NCI-H510A (cell line): ENCODE measurements around the gene DEGS1.

Experiments
- DNase-seq: peaks from one replicate; lab custom pipeline; 2025; lab: John Stamatoyannopoulos, UW

The DEGS1 gene

DNA sequence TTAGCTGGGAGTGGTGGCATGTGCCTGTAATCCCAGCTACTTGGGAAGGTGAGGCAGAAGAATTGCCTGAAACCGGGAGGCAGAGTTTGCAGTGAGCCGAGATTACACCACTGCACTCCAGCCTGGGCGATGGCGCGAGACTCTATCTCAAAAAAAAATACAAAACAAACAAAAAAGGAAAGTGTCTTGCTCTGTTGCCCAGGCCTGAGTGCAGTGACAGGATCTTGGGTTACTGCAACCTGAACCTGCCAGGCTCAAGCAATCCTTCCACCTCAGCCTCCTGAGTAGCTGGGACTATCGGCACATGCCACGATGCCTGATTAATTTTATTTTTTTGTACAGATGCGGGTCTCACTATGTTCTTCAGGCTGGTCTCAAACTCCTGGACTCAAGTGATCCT is 33.3 kb downstream of the DEGS1 start:
- DNase-seq, result no peak

GRCh38 chr1:224217655-224218623 is 34.9 kb downstream of the DEGS1 start:
- DNase-seq, result no peak

DNA sequence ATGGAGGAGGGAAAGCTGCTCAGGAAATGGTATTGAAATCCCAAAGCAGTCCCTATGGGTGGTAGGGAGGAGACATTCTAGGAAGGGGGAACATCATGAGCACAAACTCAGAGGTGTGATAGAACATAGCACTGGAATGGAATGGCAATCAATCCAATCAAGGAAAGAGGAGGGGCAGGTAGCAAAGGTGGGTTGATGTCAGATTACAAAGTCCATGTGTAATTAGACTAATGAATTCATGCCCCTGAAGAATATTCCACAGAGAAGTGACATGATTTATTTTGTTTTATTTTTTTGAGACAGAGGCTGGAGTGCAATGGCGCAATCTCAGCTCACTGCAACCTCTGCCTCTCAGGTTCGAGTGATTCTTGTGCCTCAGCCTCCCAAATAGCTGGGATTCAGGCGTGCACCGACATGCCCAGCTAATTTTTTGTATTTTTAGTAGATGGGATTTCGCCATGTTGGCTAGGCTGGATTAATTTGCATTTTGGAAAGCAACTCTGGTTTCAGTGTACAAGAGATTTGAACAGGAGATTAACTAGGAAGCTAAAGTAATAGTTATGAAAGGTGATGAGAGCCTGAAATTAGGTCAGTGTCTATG is 36.1 kb downstream of the DEGS1 start:
- DNase-seq, result no peak

DNA sequence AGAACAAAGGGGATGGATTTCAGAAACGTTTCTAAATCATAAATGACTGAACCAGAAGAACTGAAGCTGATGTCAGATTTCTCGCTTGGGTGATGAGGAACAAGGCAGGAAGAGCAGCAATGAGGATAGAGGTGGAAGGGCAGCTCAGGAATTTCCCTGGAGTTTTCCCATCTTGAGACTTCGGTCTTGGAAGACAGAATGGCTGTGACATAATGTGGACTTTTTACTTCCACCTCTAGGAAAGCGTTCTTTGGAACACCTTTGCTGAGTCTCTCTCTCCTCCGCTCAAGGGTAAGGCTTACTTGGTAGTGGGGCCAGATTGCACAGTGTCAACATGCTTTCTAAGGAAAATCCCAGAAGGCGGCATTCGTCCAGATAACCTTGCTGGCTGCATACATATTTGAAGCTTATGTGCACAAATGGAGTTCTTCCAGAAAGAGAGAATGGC is 36.6 kb downstream of the DEGS1 start:
- no peak for DNase-seq

DNA sequence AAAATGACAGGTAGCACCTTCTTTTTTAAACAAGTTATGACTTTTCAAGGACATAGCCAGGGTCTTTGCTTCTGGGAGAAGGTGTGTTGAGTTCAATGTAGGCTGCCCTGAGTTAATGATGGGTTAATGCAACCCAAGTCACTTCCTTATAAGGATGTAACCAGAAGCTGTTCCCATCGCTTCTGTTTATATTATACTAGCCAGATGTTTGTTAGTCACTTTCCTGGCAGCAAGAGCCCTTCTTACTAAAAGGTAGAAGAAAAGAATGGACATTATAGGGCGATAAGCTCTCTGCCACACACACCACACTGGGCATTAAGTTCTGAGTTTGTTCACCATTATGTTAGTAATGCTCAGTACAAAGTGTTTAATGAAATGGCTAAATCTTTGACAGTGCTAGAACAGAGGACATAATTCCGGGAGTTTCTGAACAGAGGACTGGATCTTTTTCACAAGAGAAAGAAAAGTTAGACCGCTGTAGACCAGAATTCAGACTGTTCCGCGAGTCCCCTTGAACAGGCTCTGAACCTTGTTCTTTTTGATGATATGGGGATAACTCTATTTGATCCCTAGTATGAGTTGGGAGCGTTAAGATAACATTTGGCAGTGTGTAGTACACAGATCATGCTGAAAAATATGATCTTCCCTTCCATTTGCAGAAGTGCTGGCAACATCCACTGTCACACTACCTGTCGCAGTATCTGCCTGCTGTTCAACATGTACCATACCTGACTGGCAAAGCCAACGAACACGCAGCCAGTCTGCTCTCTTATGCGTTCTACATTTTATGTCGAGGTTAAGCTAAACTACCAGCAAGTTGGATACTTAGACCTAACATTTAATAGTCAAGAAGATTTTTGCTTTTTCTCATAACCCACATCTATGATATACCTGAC is 41.0 kb downstream of the DEGS1 start:
- DNase-seq, result no peak

- DNase-seq, result no peak
Measured at GRCh38 chr1:224226849-224227502, 43.9 kb downstream of the DEGS1 start.

GRCh38 chr1:224234017-224234416 is 51.0 kb downstream of the DEGS1 start:
- no peak for DNase-seq

GRCh38 chr1:224235813-224236493 is 52.9 kb downstream of the DEGS1 start:
- no peak for DNase-seq

DNA sequence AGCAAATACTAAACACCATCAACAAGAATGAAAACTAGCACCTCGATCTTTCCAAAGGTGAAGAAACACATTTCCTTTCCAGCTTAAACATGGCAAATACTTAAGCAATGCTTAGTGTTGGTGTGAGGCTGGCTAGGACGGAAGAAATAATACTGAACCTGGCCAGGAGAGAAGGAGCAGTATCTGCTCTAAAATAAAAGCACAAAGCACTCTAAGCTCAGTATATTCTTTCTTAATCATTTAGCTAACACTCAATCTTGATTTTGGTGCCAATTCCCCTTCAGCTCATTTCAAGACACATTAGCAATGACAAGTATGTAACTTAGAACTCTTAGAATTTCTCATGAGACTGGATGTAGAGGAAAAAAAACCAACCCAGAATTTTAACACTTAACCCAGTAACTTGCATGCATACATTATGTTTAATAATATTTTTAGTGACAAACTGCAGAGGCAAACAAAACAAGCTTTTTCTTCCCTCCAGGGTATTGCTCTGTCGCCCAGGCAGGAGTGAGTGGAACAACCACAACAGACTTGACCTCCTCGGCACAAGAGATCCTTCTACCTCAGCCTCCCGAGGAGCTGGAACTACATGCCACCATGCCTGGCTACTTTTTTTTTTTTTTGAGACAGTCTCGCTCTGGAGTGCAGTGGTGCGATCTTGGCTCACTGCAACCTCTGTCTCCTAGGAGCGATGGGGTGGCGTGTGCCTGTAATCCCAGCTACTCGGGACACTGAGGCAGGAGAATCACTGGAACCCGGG is 54.3 kb downstream of the DEGS1 start:
- no peak for DNase-seq

DNA sequence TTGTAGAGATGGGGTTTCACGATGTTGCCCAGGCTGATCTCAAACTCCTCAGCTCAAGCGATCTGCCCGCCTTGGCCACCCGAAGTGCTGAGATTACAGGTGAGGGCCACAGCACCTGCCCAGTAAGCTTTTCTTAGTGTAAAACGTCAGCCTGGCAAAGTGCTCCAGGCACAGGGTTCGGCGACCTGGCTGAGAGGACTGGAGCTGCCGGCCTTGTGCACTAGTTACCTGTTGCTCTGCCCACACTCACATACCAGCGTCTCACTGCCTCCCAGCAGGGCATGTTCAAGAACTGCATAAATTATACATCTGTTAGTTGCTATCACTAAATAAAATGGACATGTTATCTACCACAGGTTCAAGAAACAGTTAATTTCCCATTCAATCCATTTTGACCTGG is 55.2 kb downstream of the DEGS1 start:
- no peak for DNase-seq

DNA sequence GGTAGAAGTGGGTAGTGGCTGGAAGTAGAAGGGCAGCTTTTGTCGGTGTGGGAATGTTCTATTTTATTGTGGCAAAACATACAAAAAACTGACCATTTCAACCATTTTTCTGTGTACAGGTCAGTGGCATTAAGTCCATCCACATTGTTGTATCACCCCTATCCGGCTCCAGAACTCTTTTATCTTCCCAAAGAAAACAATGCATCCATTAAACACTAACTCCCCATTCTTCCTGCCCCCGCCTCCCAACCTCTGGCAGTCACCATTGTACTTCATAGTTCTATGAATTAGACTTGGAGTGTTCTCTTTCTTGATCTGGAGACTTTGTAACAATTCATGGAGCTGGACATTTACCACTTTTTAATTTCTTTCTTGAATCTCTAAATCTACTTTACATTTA is 55.7 kb downstream of the DEGS1 start:
- DNase-seq, result no peak
